GM19324 (cell line): ENCODE data around the gene MAGEA8.
"Not testable (repeated sequence)": the region's sequence is repeated elsewhere in the genome, so short reads cannot be mapped to it uniquely, and the experiment has no call there.

Experiments
- ATAC-seq: cut with Tn5 transposase; IDR thresholded peaks from one replicate; pipeline ENCODE4 v1.9.1; 2021; ENCODE audit warnings: mild to moderate bottlenecking, moderate library complexity; ENCODE audit not compliant: unreplicated experiment, low FRiP score

The MAGEA8 gene

GRCh38 chrX:149898554-149898953 lies 17.6 kb downstream of the MAGEA8 start:
- no peak for ATAC-seq

GRCh38 chrX:149903889-149904748 lies 23.1 kb downstream of the MAGEA8 start:
- ATAC-seq = peak; percentile 80

GRCh38 chrX:149908308-149908707 lies 27.3 kb downstream of the MAGEA8 start:
- no peak for ATAC-seq

GRCh38 chrX:149908727-149909126 lies 27.7 kb downstream of the MAGEA8 start:
- ATAC-seq = no peak

- ATAC-seq = no peak
Measured at GRCh38 chrX:149909324-149910177, 28.6 kb downstream of the MAGEA8 start.

- ATAC-seq = no peak
Measured at GRCh38 chrX:149910178-149910695, 29.3 kb downstream of the MAGEA8 start.

GRCh38 chrX:149916745-149917392 lies 35.9 kb downstream of the MAGEA8 start:
- ATAC-seq = no peak

- ATAC-seq = not testable (repeated sequence)
Measured at GRCh38 chrX:149923836-149924235, 42.9 kb downstream of the MAGEA8 start.

GRCh38 chrX:149924434-149924833 lies 43.5 kb downstream of the MAGEA8 start:
- not testable (repeated sequence) for ATAC-seq

GRCh38 chrX:149927245-149927963 lies 46.4 kb downstream of the MAGEA8 start:
- ATAC-seq = not testable (repeated sequence)

GRCh38 chrX:149927964-149928258 lies 46.9 kb downstream of the MAGEA8 start:
- not testable (repeated sequence) for ATAC-seq

GRCh38 chrX:149928635-149929034 lies 47.7 kb downstream of the MAGEA8 start:
- not testable (repeated sequence) for ATAC-seq

GRCh38 chrX:149929400-149929799 lies 48.4 kb downstream of the MAGEA8 start, which contains the start of gene HSFX4:
Gene HSFX4, plus strand, starts transcription at chrX:149929573. Its CDS starts 72 bp downstream, at chrX:149929645.
- ATAC-seq = not testable (repeated sequence)

- not testable (repeated sequence) for ATAC-seq
Measured at GRCh38 chrX:149931355-149931754, 50.4 kb downstream of the MAGEA8 start.

GRCh38 chrX:149932150-149932549 lies 51.2 kb downstream of the MAGEA8 start:
- ATAC-seq = not testable (repeated sequence)

GRCh38 chrX:149932970-149933369 lies 52.0 kb downstream of the MAGEA8 start:
- not testable (repeated sequence) for ATAC-seq

- ATAC-seq = not testable (repeated sequence)
Measured at GRCh38 chrX:149933547-149933946, 52.6 kb downstream of the MAGEA8 start.
